ENCODE data around the gene CCDC90B.
A peak's percentile ranks its signal among the peaks of the same experiment; 100 is the strongest.

- TF ChIP-seq, protein P1, sequence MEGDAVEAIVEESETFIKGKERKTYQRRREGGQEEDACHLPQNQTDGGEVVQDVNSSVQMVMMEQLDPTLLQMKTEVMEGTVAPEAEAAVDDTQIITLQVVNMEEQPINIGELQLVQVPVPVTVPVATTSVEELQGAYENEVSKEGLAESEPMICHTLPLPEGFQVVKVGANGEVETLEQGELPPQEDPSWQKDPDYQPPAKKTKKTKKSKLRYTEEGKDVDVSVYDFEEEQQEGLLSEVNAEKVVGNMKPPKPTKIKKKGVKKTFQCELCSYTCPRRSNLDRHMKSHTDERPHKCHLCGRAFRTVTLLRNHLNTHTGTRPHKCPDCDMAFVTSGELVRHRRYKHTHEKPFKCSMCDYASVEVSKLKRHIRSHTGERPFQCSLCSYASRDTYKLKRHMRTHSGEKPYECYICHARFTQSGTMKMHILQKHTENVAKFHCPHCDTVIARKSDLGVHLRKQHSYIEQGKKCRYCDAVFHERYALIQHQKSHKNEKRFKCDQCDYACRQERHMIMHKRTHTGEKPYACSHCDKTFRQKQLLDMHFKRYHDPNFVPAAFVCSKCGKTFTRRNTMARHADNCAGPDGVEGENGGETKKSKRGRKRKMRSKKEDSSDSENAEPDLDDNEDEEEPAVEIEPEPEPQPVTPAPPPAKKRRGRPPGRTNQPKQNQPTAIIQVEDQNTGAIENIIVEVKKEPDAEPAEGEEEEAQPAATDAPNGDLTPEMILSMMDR (IDR thresholded peaks at IDR 0.05), result peak; percentile 48 to 65 (median 60)
- no peak for TF ChIP-seq POLR2A (IDR thresholded peaks at IDR 0.05)
Measured at GRCh38 chr11:83249972-83250593, 36.1 kb downstream of the CCDC90B start.
